DMS153 treated with DMSO at 0.1 percent for 48 hours (cell line): ENCODE measurements around the gene METTL16.
"Not testable (repeated sequence)": the region's sequence is repeated elsewhere in the genome, so short reads cannot be mapped to it uniquely, and the experiment has no call there.

Experiments
- DNase-seq: peaks from one replicate; lab custom pipeline; 2025; ENCODE audit not compliant: unreplicated experiment; lab: John Stamatoyannopoulos, UW

METTL16 gene

GRCh38 chr17:2452216-2452750 is 59.4 kb downstream of the METTL16 start:
- DNase-seq, result no peak

GRCh38 chr17:2450016-2450650 is 61.6 kb downstream of the METTL16 start:
- DNase-seq, result no peak

GRCh38 chr17:2449486-2449885 is 62.2 kb downstream of the METTL16 start:
- no peak for DNase-seq

- DNase-seq, result not testable (repeated sequence)
Observed at GRCh38 chr17:2447479-2447878, 64.2 kb downstream of the METTL16 start.

GRCh38 chr17:2445638-2446037 is 66.0 kb downstream of the METTL16 start:
- no peak for DNase-seq

- DNase-seq, result no peak
Observed at GRCh38 chr17:2444382-2444781, 67.3 kb downstream of the METTL16 start.

- no peak for DNase-seq
Observed at GRCh38 chr17:2442166-2442565, 69.5 kb downstream of the METTL16 start.

- no peak for DNase-seq
Observed at GRCh38 chr17:2440930-2441329, 70.8 kb downstream of the METTL16 start.

GRCh38 chr17:2439997-2440396 is 71.7 kb downstream of the METTL16 start:
- not testable (repeated sequence) for DNase-seq

- DNase-seq, result no peak
Observed at GRCh38 chr17:2438823-2439222, 72.9 kb downstream of the METTL16 start.

- DNase-seq, result peak; percentile 20
Observed at GRCh38 chr17:2436316-2436905, 75.3 kb downstream of the METTL16 start.

- DNase-seq, result peak; percentile 12
Observed at GRCh38 chr17:2435862-2436261, 75.8 kb downstream of the METTL16 start.

GRCh38 chr17:2435181-2435741 is 76.4 kb downstream of the METTL16 start:
- DNase-seq, result no peak

- no peak for DNase-seq
Observed at GRCh38 chr17:2433696-2434095, 78.0 kb downstream of the METTL16 start.

- no peak for DNase-seq
Observed at GRCh38 chr17:2427910-2428309, 83.8 kb downstream of the METTL16 start.

GRCh38 chr17:2427215-2427614 is 84.5 kb downstream of the METTL16 start:
- no peak for DNase-seq

- DNase-seq, result no peak
Observed at GRCh38 chr17:2423271-2423670, 88.4 kb downstream of the METTL16 start.

GRCh38 chr17:2421315-2422147 is 90.2 kb downstream of the METTL16 start:
- DNase-seq, result no peak

- no peak for DNase-seq
Observed at GRCh38 chr17:2420176-2420575, 91.5 kb downstream of the METTL16 start.

GRCh38 chr17:2419486-2419885 is 92.2 kb downstream of the METTL16 start:
- DNase-seq, result no peak

- DNase-seq, result no peak
Observed at GRCh38 chr17:2418572-2418971, 93.1 kb downstream of the METTL16 start.
